Measurements from ENCODE around the gene ARHGDIB. TPM values are rescaled to one million over a fixed set of nuclear protein-coding genes. Genes with fewer than 3 reads are reported as not detected.

The ARHGDIB gene
- polyA plus RNA-seq, 3 donors, result 50.2 to 56.4 (median 50.4) TPM

DNA sequence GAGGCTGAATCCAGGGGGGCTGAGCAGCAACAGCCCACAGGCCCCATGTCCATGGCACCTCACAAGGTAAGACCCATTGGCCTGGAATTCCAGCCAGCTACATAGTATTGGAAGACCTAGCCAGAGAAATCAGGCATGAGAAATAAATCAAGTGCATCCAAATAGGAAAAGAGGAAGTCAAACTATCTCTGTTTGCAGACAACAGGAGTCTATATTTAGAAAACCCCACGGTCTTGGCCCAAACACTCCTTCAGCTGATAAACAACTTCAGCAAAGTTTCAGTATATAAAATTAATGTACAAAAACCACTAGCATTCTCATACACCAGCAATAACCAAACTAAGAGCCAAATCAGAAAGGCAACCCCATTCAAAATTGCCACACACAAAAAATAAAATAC lies 28.4 kb upstream of the ARHGDIB start:
- DNase-seq, result no peak

DNA sequence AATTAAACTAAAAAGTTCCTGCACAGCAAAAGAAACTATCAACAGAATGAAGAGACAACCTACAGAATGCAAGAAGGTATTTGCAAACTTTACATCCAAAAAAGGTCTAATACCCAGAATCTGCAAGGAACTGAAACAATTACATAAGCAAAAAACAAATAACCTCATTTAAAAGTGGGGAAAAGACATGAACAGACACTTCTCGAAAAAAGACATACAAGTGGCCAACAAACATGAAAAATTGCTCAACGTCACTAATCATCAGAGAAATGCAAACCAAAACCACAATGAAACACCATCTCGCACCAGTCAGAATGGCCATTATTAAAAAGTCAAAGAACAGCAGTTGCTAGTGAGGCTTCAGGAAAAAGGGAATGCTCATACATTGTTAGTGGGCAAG lies 26.6 kb upstream of the ARHGDIB start:
- DNase-seq, result no peak

DNA sequence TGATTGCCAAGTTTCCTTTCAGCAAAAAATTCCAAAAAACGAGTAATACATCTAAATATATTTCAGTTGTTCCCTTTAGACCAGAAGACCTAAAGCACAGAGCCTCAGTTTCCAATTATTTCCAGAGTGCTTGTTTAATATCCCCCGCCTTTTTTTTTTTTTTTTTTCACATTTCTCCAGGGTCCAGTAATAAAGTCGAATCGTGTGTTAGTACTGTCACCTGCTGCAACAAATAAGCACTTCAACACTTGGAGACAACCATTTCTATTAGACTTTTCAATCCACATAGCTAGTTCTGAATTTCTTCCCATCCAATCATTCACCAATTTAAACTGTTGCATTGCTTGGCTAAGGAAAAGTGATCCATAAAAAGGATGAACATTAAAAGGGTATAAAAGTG lies 25.0 kb upstream of the ARHGDIB start:
- DNase-seq, result no peak

DNA sequence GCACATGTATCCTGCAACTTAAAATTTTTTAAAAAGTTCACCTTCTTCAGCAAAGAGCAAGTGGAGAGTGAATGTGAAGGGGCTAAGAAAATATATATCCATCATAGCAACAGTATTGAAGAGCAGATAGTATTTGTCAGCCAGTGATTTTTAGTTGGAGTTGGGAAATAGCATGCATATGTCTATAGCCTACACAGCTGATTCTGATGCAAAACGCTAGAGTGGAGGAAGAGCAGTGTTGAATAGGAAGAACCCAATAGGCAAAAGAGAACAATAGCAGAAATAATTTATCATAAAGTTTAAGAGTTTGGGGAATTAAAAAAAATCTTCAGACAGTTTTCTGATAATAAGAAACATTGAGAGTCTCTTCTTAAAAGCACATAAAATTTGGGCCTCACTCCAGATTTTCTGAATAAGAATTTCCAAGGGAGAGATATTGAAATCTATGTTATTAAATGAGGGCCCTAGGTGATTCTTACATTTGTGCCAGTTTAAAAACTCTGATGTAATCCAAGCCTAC lies 23.4 kb upstream of the ARHGDIB start:
- no peak for DNase-seq

DNA sequence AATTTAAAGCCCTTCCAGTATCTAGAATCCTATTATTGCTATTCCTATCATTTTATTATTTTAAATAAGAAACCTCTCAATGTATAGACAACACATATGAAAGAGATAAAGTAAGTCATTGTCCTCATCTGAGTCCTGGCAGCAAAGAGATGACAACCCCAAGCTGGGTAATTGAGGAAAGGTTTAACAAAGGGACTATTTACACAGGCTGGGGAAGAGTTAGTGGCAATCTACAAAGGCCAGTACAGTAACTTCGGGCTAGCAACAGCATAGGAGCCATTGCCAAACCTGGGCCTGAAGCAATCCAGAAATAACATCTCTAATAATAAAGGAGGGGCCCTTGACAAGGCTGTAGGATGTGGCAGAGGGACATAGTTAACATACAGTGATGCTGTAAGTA lies 22.6 kb upstream of the ARHGDIB start:
- no peak for DNase-seq

DNA sequence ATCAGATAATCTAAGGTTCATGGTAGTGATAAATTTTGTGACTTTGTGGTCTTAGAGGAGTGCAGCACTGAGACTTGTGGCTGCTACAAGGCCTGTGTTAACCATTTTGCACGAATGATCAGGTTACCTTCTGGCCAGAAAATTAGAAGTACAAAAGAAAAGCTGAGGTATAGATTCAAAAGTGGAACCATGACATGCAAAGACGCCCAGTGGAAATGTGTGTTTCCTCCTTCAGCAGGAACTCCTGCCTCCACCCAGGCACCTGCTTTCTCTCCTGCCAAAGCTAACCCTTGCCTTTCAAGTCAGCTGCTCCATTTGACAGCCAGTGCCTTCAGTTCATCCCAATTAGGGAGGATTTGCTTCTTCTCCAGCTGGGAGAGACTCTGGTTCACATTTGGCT lies 21.6 kb upstream of the ARHGDIB start:
- DNase-seq, result no peak

DNA sequence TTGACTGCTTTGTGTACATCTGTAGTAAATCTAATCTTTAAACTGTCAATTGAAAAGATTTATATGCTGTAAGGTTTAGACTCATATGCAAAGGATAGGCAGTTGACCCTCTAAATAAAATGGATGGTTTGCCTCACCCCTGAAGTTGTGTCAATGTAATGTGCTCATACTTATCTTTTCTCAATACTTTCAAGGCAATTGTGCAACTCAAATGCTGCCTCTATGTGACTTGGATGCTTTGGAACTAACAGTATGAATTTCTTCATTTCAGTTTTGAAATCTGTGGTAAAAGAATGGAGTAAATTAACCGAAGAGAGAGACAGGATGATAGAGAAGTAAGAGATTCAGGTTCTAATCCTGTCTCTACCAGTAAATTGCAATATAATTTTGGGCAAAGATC lies 21.2 kb upstream of the ARHGDIB start:
- DNase-seq, result no peak

DNA sequence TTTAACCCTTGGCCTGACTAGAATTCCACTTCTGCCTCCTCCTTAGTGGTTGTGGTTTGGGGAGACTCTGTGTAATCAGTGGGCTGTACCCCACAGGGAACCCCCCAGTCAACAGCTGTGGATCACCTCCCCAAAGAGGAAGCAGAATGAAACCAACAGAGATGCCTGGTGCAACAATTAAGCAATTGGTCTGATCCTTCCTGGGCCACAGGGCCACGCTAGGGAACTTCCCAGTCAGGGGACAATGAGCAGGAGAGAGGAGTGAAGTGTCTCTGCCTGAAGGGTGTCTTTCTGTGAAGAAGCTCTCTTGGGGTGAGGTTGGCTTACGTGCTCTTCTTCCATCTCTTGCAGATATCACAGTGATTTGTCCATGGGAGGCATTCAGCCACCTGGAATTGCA lies 19.6 kb upstream of the ARHGDIB start:
- no peak for DNase-seq

DNA sequence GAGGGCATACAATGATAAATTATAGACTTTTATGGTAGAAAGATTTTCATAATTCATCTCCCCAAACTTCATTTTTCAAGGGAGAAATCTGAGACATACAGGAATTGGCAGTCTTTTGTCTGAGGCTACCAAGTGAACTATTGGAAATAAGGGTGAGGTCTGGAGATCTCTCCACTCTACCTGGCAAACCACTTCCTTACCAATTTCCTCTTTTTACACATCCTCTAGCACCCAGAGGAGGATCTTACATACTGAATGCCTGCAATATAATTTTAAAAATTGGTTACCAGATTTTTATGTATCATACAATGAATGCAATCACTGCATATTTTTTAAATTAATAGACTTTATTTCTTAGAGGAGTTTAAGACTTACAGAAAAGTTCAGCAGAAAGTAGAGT lies 18.1 kb upstream of the ARHGDIB start:
- DNase-seq, result no peak

DNA sequence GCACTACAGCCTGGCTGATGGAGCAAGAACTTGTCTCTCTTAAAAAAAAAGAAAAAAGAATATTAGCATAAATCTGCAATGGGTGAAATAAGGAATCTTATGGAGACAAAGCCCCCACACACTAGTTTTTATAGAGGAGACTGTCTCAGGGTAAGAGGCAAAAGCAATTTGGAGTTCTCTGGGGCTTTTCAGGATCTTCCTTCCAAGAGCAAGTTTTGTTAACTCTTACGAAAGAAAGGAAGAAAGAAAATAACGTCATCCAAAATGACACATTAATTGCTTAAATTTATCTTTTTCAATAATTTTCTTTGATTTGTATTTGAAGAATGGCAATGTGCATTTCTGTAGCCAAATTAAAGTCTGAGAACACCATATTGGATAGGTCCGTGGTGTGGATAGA lies 15.3 kb upstream of the ARHGDIB start:
- no peak for DNase-seq

DNA sequence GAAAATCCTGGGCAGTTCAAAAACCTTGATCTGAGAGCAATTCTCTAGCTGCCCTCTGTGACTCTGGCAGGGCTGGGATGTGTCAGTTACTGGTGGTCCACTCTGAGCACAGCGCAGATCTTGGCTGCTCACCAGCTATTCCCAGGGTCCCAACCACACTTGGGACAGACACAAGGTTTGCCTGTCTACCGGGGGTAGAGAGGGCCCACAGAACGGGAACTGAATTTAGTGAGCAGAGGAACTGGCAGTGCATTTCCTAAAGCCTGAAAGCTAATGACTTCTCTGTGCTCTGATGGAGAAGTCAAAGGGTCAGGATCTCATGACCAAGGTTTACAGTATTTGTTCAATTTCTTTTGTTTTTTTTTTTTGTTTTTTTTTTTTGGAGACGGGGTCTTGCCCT lies 14.1 kb upstream of the ARHGDIB start:
- DNase-seq, result no peak

DNA sequence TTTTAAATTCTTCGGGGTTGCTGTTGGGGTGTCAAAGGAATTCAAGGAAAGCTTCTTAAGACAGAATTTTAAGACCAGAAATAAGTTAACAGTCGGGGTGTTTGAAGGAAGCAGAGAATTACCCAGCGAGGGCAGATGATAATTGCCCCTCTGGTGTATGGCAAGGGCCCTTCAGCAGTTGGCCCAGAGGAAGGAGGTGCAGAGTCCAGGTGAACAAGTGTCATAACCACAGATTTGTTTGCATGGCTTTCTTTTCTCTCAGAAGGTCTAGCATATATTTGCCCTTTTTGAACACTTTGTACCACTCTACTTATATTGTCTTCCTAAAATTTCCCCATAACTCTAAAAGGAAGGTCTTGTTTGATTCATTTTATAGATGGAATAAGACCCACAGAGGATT lies 13.2 kb upstream of the ARHGDIB start:
- DNase-seq, result no peak

DNA sequence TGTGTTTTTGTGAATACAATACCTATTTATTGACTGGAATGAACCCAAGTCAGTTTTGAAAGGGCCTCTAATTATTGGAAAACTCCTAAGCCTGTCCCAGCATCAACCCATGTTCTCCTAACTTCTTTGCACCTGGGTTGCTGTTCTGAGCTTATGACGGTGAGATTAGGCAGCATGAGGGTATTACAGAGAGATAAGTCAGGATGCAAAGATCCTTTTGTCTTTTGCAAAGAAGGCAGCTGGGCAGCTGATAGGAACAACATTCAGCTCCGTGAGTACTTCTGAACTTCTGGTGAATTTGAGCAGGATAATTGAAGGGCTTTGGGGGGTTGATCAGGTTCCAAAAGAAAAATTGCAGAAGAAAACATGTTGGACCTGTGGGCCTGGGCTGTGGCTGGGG lies 11.4 kb upstream of the ARHGDIB start, which contains the start of gene PDE6H:
Gene PDE6H (plus strand): TSS at position 227 of the 400 bp plus-strand sequence. CDS start 4,971 bp downstream, outside the sequence.
- no peak for DNase-seq

DNA sequence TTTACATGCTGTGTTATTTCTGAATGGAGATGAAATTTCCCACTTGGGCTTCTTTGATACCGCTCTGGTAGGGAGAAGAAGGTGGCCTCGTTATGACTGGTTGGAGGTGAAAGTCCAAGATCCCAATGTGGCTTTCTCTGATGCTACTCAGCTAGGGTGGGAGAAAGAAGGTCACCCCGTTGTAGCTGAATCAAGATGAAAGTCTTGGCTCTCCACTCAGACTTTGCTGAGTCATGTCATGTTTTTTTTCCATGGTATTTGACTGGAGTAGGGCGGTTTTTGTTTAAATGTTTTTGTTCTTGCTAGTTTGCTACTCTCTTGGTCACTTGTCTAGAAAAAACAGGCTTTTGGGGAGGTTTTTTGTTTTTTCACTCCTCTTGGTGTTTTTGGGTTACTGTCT lies 9.1 kb upstream of the ARHGDIB start:
- no peak for DNase-seq

DNA sequence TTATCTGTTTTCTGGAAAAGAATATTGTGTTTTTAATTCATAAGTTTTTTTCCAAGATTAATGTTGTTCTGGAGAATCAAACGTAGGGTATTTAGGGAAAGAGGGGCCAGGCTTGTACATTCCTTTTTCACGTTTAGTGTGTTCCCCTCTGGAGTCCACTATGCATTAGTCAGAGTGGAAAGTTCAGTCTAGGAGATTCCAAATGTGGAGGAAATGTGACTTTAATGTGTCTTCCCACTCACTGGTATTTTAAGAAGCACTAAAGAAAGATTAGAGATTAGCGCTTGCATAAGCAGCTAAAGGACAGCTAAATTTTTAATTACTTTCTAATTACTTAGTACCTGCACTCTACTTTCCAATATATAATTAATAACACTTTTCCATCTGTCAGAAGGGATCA lies 7.1 kb upstream of the ARHGDIB start:
- no peak for DNase-seq

DNA sequence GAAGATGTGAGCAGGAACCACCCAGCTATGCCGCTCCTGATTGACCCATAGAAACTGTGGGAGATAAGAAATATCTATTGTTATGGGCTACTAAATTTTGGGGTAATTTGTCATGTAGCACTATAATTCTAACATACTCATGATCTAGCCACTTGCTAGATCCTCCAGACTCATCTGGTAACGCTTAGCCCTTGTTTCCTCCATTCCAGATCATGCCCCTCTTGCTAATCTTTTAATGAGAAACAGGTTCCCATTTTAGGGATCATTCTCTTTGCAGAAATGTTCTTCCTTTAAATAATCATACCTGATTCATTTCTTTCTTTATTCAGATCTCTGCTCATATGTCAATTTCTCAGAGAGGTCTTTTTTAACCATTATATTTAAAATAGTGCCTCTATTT lies 3.8 kb upstream of the ARHGDIB start:
- DNase-seq, result no peak

DNA sequence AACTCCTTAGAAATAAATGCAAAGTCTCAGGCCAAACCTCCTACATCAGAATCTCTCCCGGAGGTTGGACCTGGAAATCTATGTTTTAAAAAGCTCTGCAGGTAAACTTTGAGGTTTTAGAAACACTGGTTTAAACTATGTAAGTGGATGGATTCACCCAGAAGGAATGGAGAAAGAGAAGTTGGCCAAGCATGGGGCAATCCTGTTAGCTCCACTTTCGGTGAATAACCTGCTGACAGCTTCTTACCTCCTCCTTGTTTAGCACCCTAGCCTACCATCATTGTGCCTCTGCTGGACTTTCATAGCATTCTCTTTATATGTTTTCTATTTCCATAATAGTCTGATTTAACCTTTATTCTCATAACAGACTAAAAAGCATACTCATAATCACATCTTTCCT lies 3.0 kb upstream of the ARHGDIB start:
- no peak for DNase-seq

DNA sequence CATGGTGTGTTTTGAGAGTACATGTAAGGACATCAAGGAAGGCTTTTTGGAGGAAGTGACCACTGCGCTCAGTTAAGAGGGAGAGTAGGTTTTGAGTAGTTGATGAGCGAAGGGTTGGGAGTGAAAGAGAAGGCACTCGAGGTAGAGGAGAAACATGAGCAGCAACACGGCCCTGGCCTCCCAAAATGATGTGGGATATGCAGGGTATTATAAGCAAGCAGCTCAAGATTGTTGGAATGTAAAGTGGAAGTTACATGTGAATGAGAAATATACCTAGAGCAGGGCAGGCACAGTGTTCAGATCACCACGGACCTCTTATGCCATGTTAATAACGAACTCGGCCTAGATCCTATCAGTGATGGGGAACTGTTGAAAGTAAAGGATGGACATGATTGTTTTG lies 2.1 kb upstream of the ARHGDIB start:
- DNase-seq, result no peak

DNA sequence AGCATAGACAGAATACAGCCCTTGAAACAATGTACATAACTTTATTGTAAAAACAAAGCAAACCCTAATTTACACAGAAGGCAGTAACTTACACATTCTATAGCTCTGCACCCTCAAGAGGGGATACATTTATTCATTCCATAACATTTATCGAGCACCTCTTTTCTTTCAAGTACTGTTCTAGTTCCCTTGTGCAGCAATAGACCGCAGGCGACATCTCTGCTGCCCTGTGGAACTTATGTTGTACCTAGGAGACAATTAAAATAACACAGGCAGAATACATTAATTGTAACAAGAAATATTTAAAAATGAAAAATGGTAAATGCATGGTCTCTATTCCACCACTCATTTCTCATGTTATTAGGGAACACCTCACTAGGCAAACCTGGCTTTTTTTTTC lies 1.4 kb upstream of the ARHGDIB start:
- no peak for DNase-seq

DNA sequence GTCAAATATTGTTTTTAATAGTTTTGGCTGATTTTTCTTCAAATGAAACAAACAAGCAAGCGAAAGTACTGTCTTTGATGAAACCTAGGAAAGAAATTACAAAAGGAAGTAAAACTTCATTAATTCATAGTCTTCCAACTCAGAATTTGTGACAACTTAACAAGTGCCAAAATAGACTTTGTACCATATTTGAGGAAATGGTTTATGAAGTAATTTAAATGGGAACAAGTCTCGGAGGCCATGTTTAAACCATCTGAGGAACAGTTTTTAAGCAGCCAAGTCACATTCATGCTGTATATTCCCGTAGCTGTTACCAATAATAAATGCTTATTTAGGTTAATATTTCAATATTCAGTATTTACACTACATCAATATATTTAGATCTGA lies 745 bp upstream of the ARHGDIB start:
- DNase-seq, result no peak

DNA sequence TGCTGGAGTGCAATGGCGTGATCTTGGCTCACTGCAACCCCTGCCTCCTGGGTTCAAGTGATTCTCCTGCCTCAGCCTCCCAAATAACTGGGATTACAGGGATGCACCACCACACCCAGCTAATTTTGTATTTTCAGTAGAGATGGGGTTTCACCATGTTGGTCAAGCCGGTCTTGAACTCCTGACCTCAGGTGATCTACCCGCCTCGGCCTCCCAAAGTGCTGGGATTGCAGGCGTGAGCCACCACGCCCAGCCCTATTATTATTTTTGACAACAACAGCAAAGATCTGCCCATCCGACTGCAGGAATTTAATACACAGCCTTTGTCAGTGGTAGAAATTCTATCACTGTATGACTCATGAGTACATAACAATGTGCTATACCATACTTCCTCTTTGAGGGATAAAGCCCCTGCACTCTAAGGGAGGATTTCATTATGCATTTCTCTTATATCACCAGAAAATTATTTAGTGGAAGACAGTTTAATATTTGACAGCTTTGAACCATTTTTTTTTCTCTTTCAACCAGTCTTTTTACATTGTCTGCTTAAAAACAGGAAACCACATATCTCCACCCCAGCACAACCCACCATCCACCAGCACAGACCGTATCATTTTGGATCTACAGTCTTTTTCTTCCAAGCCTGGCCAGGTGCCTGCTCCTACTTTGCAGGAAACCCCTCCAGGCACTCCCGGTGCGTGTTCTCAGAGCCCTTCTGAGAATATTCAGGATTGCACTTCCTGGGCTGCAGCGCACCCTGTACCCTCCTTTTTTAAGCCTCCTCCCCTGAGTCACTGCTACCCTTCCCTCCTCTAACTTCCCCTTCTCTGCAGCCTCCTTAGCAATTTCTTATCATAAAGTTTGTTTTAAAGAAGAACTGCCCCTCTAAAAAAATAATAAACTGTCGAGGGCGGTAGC lies 594 bp downstream of the ARHGDIB start:
- DNase-seq, result no peak

DNA sequence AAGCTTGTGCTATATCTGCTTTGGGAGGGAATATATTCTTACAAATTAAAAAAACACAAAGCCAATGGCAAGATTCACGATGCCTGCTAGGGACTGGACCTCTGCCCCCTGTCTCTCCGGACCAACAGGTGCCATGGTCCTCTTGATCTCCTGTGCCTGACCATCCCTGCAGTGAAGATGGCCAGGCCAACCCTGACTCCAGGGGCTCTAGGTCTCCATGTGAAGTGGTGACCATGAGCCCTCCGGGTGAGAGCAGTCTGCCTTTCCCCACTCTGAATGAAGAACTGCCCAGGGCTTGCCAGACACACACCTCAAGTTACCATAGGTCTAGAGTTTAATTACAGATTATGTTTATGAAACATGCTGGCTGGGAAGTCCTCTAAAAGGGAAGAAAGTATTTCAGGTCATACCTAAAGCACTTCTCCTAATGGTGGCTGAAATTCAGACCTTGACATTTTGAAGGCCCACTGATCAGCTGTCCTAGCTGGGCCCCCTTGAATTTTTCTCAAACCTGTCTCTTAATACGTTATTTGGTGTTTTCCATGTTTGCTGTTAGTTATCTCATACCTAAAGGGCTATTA lies 1.4 kb downstream of the ARHGDIB start:
- no peak for DNase-seq

DNA sequence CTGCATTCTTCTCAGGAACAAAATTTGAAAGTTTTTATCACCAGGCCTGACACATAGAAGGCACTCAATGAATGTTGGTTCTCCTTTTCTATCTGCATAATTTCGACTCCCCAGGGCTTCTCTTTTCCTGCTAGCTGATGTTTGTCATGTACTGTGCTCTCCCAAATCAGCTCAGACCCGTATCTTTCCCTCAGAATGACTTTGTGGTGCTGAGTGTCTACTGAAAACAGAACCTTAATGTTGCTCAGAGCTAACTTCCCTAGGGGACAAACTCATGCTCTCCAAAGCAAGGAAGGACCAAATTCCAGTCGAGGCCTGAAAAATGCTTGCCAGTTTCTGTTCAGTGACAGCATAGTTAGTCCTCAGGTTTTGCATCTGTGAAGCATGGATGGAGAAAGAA lies 1.9 kb downstream of the ARHGDIB start:
- DNase-seq, result no peak

DNA sequence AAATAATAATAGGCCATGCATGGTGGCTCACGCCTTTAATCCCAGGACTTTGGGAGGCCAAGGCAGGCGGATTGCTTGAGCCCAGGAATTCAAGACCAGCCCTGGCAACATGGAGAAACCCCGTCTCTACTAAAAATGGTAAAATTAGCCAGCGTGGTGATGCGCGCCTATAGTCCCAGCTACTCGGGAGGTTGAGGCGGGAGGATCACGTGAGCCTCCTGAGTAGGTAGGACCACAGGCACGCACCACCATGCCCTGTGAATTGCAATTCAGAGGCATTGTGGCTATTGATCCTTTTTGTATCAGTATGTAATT lies 2.3 kb downstream of the ARHGDIB start:
- DNase-seq, result no peak
